MM.1S (cell line): ENCODE results near the gene KCNC1.

ENCODE experiments used
- EZH2phosphoT487 ChIP-seq: fragments of 300-600 bp; sonication (generic); IDR thresholded peaks from 2 replicates; pipeline ENCODE4 v1.6.1; 2018; ENCODE audit warnings: antibody characterized with exemption, low read length
- TF ChIP-seq, protein P1 (sequence below): fragments of 300-600 bp; sonication (generic); IDR thresholded peaks from 2 replicates; pipeline ENCODE4 v1.5.1; 2016; ENCODE audit warnings: antibody characterized with exemption, low read length, mixed read lengths

DNA sequence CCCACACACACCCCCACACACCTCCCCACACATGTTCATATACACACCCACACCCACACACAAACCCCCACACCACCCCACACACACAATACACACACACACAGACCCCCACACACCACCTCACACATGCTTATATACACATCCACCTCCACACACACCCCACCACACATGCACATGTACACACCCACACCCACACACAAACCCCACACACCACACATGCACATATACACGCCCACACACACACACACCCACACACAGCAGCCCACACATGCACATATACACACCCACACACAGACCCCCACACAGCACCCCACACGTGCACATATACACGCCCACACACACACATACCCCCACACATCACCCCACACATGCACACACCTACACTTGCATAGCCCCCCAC, 29.1 kb downstream of the KCNC1 start:
- TF ChIP-seq, protein P1, sequence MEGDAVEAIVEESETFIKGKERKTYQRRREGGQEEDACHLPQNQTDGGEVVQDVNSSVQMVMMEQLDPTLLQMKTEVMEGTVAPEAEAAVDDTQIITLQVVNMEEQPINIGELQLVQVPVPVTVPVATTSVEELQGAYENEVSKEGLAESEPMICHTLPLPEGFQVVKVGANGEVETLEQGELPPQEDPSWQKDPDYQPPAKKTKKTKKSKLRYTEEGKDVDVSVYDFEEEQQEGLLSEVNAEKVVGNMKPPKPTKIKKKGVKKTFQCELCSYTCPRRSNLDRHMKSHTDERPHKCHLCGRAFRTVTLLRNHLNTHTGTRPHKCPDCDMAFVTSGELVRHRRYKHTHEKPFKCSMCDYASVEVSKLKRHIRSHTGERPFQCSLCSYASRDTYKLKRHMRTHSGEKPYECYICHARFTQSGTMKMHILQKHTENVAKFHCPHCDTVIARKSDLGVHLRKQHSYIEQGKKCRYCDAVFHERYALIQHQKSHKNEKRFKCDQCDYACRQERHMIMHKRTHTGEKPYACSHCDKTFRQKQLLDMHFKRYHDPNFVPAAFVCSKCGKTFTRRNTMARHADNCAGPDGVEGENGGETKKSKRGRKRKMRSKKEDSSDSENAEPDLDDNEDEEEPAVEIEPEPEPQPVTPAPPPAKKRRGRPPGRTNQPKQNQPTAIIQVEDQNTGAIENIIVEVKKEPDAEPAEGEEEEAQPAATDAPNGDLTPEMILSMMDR: no peak
- TF ChIP-seq EZH2phosphoT487: no peak
